ENCODE results near the gene NOXA1. TPM values are rescaled to one million over a fixed set of nuclear protein-coding genes. Genes with fewer than 3 reads are reported as not detected.

The NOXA1 gene
- polyA plus RNA-seq, 1 donor from 2014 or later = 1.7 TPM

- no peak overlapping the region for H3K4me2 ChIP-seq (ENCODE audit: low read length)
- no peaks in the 10 kb centered on the region for H3K9me2 ChIP-seq (ENCODE audit: insufficient read depth, low read length)
- no peaks in the 10 kb centered on the region for H3K36me3 ChIP-seq (ENCODE audit: insufficient read depth, low read length)
- no peak overlapping the region for H3K27ac ChIP-seq (ENCODE audit: low read length)
- no peaks in the 10 kb centered on the region for H3F3A ChIP-seq (ENCODE audit: insufficient read depth, low read length, poor library complexity, severe bottlenecking)
- no peak for TF ChIP-seq EZH2 (IDR thresholded peaks at IDR 0.05; ENCODE audit: borderline replicate concordance, insufficient read depth, low read length, poor library complexity, severe bottlenecking)
- no peak for TF ChIP-seq MXI1 (conservative IDR thresholded peaks at IDR 0.05; ENCODE audit: poor library complexity, severe bottlenecking)
- TF ChIP-seq CTCF (IDR thresholded peaks at IDR 0.05; ENCODE audit: poor library complexity, severe bottlenecking) = no peak
- TF ChIP-seq SMC3 (conservative IDR thresholded peaks at IDR 0.05; ENCODE audit: poor library complexity) = no peak
- TF ChIP-seq, protein P1, sequence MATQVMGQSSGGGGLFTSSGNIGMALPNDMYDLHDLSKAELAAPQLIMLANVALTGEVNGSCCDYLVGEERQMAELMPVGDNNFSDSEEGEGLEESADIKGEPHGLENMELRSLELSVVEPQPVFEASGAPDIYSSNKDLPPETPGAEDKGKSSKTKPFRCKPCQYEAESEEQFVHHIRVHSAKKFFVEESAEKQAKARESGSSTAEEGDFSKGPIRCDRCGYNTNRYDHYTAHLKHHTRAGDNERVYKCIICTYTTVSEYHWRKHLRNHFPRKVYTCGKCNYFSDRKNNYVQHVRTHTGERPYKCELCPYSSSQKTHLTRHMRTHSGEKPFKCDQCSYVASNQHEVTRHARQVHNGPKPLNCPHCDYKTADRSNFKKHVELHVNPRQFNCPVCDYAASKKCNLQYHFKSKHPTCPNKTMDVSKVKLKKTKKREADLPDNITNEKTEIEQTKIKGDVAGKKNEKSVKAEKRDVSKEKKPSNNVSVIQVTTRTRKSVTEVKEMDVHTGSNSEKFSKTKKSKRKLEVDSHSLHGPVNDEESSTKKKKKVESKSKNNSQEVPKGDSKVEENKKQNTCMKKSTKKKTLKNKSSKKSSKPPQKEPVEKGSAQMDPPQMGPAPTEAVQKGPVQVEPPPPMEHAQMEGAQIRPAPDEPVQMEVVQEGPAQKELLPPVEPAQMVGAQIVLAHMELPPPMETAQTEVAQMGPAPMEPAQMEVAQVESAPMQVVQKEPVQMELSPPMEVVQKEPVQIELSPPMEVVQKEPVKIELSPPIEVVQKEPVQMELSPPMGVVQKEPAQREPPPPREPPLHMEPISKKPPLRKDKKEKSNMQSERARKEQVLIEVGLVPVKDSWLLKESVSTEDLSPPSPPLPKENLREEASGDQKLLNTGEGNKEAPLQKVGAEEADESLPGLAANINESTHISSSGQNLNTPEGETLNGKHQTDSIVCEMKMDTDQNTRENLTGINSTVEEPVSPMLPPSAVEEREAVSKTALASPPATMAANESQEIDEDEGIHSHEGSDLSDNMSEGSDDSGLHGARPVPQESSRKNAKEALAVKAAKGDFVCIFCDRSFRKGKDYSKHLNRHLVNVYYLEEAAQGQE (IDR thresholded peaks at IDR 0.05; ENCODE audit: borderline replicate concordance) = no peak
- no peak for TF ChIP-seq POLR2AphosphoS5 (IDR thresholded peaks at IDR 0.05)
- no peak for TF ChIP-seq RAD21 (conservative IDR thresholded peaks at IDR 0.05)
- no peak for TF ChIP-seq TAF1 (IDR thresholded peaks at IDR 0.05; ENCODE audit: low read depth)
- no peak for TF ChIP-seq EP300 (conservative IDR thresholded peaks at IDR 0.05; ENCODE audit: poor library complexity, severe bottlenecking)
- no peak overlapping the region for H3K4me3 ChIP-seq (ENCODE audit: low read length)
- H3K9me3 ChIP-seq (ENCODE audit: low read length) = no peaks in the 10 kb centered on the region
- H4K20me1 ChIP-seq (ENCODE audit: insufficient read depth) = no peaks in the 10 kb centered on the region
- no peak overlapping the region for H3K9ac ChIP-seq (ENCODE audit: low read length)
- no peak overlapping the region for H2AFZ ChIP-seq (ENCODE audit: low read depth, low read length)
- no peaks in the 10 kb centered on the region for H3K79me2 ChIP-seq (replicated peaks; ENCODE audit: insufficient read depth, low read length)
- H3K27me3 ChIP-seq (ENCODE audit: insufficient read depth, low read depth, low read length) = no peaks in the 10 kb centered on the region
These were observed 24.4 kb upstream of the NOXA1 start for GRCh38 chr9:137398561-137399468.

DNA sequence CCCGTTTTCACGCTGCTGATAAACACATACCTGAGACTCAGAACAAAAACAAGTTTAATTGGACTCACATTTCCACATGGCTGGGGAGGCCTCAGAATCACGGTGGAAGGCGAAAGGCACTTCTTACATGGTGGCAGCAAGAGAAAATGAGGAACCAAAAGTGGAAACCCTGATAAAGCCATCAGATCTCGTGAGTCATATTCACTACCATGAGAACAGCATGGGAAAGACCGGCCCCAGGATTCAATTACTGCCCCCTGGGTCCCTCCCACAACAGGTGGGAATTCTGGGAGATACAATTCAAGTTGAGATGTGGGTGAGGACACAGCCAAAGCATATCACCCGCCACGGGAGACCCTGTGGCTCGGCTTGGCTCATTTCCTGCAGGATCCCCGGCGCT is 20.4 kb upstream of the NOXA1 start:
- no peaks in the 10 kb centered on the region for H3K27me3 ChIP-seq (ENCODE audit: insufficient read depth, low read depth, low read length)
- no peak overlapping the region for H2AFZ ChIP-seq (ENCODE audit: low read depth, low read length)
- H3K9ac ChIP-seq (ENCODE audit: low read length) = no peak overlapping the region
- H3K4me2 ChIP-seq (ENCODE audit: low read length) = no peak overlapping the region
- no peak overlapping the region for H3K27ac ChIP-seq (ENCODE audit: low read length)
- H4K20me1 ChIP-seq (ENCODE audit: insufficient read depth) = no peaks in the 10 kb centered on the region
- H3K9me3 ChIP-seq (ENCODE audit: low read length) = no peaks in the 10 kb centered on the region
- no peaks in the 10 kb centered on the region for H3K79me2 ChIP-seq (replicated peaks; ENCODE audit: insufficient read depth, low read length)
- no peaks in the 10 kb centered on the region for H3K9me2 ChIP-seq (ENCODE audit: insufficient read depth, low read length)
- TF ChIP-seq SMC3 (conservative IDR thresholded peaks at IDR 0.05; ENCODE audit: poor library complexity) = no peak
- TF ChIP-seq, protein P1 (IDR thresholded peaks at IDR 0.05; ENCODE audit: borderline replicate concordance) = no peak
- TF ChIP-seq EZH2 (IDR thresholded peaks at IDR 0.05; ENCODE audit: borderline replicate concordance, insufficient read depth, low read length, poor library complexity, severe bottlenecking) = no peak
- no peak for TF ChIP-seq TAF1 (IDR thresholded peaks at IDR 0.05; ENCODE audit: low read depth)
- TF ChIP-seq EP300 (conservative IDR thresholded peaks at IDR 0.05; ENCODE audit: poor library complexity, severe bottlenecking) = no peak
- TF ChIP-seq CTCF (IDR thresholded peaks at IDR 0.05; ENCODE audit: poor library complexity, severe bottlenecking) = no peak
- no peak for TF ChIP-seq MXI1 (conservative IDR thresholded peaks at IDR 0.05; ENCODE audit: poor library complexity, severe bottlenecking)
- TF ChIP-seq RAD21 (conservative IDR thresholded peaks at IDR 0.05) = no peak
- TF ChIP-seq POLR2AphosphoS5 (IDR thresholded peaks at IDR 0.05) = no peak
- H3K36me3 ChIP-seq (ENCODE audit: insufficient read depth, low read length) = no peaks in the 10 kb centered on the region
- no peak overlapping the region for H3K4me3 ChIP-seq (ENCODE audit: low read length)
- H3F3A ChIP-seq (ENCODE audit: insufficient read depth, low read length, poor library complexity, severe bottlenecking) = no peaks in the 10 kb centered on the region

Data from neural cell (in vitro differentiated cells).